ENCODE results near the gene SEC14L1.
A peak's percentile ranks its signal among the peaks of the same experiment; 100 is the strongest.
"Not testable (repeated sequence)": the region's sequence is repeated elsewhere in the genome, so short reads cannot be mapped to it uniquely, and the experiment has no call there.

Gene SEC14L1

DNA sequence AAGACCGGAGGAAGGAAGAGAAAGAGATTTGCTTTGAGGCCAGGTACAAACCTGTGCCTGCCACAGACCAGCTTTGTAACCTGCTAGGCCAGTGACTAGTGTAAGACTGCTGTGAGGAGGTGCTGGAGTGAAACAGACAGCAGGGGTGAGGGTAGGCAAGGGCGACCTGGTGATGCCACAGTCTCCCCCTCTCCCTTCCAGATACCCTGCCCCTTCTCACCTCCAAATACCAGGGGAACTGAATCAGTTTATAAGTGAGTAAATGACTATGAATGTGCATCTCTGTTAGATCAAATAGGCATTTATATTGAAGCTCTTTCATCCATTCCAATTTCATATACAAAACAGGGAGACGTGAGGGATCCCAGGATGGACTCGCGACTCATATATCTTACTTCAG, 9.4 kb downstream of the SEC14L1 start:
- H3K9ac ChIP-seq (ENCODE audit: low read length), result peak overlapping the region; percentile 84
- no peak overlapping the region for H2BK120ac ChIP-seq (ENCODE audit: low read depth, low read length)
- no peaks in the 10 kb centered on the region for H3K9me3 ChIP-seq (ENCODE audit: control insufficient read depth, low read length)
- 98% methylated on average over 4 of the region's 5 CpGs for WGBS
- H3K79me1 ChIP-seq (replicated peaks; ENCODE audit: low read length, poor library complexity, severe bottlenecking), result no peaks in the 10 kb centered on the region
- H2AFZ ChIP-seq (ENCODE audit: low read depth, low read length), result no peak overlapping the region
- no peak overlapping the region for H4K8ac ChIP-seq (ENCODE audit: low read length)
- H2BK12ac ChIP-seq (ENCODE audit: low read length in 2 of 2), result peak overlapping the region in 1 of 2 experiments; percentile 45
- H2BK15ac ChIP-seq (ENCODE audit: low read depth, poor library complexity, severe bottlenecking), result no peak overlapping the region
- no peak for DNase-seq
- H3K27ac ChIP-seq (ENCODE audit: low read length, poor library complexity, severe bottlenecking), result peak overlapping the region; percentile 71
- H2AK5ac ChIP-seq (ENCODE audit: low read length, severe bottlenecking), result peak overlapping the region; percentile 32
- no peak overlapping the region for H2BK5ac ChIP-seq (ENCODE audit: low read depth, low read length, poor library complexity, severe bottlenecking)
- peaks cover 20 to 51% of the 10 kb centered on the region in 2 experiments for H3K36me3 ChIP-seq (ENCODE audit: control insufficient read depth in 1 of 2, insufficient read depth in 2 of 2, low read depth in 1 of 2, low read length in 2 of 2)
- H3K27me3 ChIP-seq (ENCODE audit: control insufficient read depth in 1 of 2, insufficient read depth in 1 of 2, low read length in 2 of 2), result no peaks in the 10 kb centered on the region
- H3K4ac ChIP-seq (ENCODE audit: low read depth in 1 of 2, low read length in 2 of 2), result no peak overlapping the region
- peak overlapping the region in 1 of 2 experiments; percentile 75 for H3K23ac ChIP-seq (ENCODE audit: low read length in 2 of 2)
- no peak overlapping the region for H3K4me2 ChIP-seq (ENCODE audit: low read length, poor library complexity, severe bottlenecking)
- H3K4me3 ChIP-seq (ENCODE audit: insufficient read depth in 1 of 2, low read depth in 1 of 2, low read length in 2 of 2), result peak overlapping the region in 1 of 2 experiments; percentile 14
- H4K91ac ChIP-seq (ENCODE audit: low read length), result no peak overlapping the region
- H3K4me1 ChIP-seq (ENCODE audit: control insufficient read depth, insufficient read depth, low read depth, low read length), result peaks cover 28% of the 10 kb centered on the region
- no peak overlapping the region for H3K14ac ChIP-seq (ENCODE audit: low read length in 2 of 2)
- H3K18ac ChIP-seq (ENCODE audit: low read depth in 1 of 2, low read length in 2 of 2), result no peak overlapping the region

DNA sequence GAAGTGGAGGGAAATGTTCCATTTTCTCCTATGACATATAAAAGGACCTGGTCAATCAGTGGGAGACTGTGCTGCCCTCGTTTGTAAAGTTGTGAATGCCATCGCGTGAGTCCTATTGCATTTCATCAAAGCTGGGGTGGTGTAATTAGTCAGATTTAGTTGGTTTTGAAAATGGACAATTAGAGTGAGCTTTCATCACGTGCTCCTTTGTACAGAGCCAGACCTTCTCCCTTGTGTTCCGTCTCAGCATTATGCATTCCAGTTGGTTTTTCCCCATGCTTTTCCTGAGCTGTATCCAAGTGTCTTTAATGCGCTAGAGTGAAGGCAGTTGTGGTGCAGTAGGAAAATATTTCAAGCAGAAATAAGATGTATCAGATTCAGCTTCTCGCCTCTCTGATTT, 10.4 kb downstream of the SEC14L1 start:
- 95% methylated on average over 5 of the region's 7 CpGs for WGBS
- no peak overlapping the region for H2AFZ ChIP-seq (ENCODE audit: low read depth, low read length)
- no peak overlapping the region for H3K18ac ChIP-seq (ENCODE audit: low read depth in 1 of 2, low read length in 2 of 2)
- H3K79me1 ChIP-seq (replicated peaks; ENCODE audit: low read length, poor library complexity, severe bottlenecking), result no peaks in the 10 kb centered on the region
- H2BK12ac ChIP-seq (ENCODE audit: low read length in 2 of 2), result no peak overlapping the region
- no peak overlapping the region for H4K8ac ChIP-seq (ENCODE audit: low read length)
- no peak overlapping the region for H4K91ac ChIP-seq (ENCODE audit: low read length)
- peak overlapping the region in 1 of 2 experiments; percentile 53 for H3K4me3 ChIP-seq (ENCODE audit: insufficient read depth in 1 of 2, low read depth in 1 of 2, low read length in 2 of 2)
- peaks cover 24% of the 10 kb centered on the region for H3K4me1 ChIP-seq (ENCODE audit: control insufficient read depth, insufficient read depth, low read depth, low read length)
- no peaks in the 10 kb centered on the region for H3K9me3 ChIP-seq (ENCODE audit: control insufficient read depth, low read length)
- H3K27me3 ChIP-seq (ENCODE audit: control insufficient read depth in 1 of 2, insufficient read depth in 1 of 2, low read length in 2 of 2), result no peaks in the 10 kb centered on the region
- H2BK5ac ChIP-seq (ENCODE audit: low read depth, low read length, poor library complexity, severe bottlenecking), result no peak overlapping the region
- no peak overlapping the region for H3K14ac ChIP-seq (ENCODE audit: low read length in 2 of 2)
- peak overlapping the region; percentile 7 for H3K27ac ChIP-seq (ENCODE audit: low read length, poor library complexity, severe bottlenecking)
- H3K4ac ChIP-seq (ENCODE audit: low read depth in 1 of 2, low read length in 2 of 2), result no peak overlapping the region
- DNase-seq, result no peak
- H2BK120ac ChIP-seq (ENCODE audit: low read depth, low read length), result no peak overlapping the region
- peak overlapping the region; percentile 38 for H2AK5ac ChIP-seq (ENCODE audit: low read length, severe bottlenecking)
- H3K36me3 ChIP-seq (ENCODE audit: control insufficient read depth in 1 of 2, insufficient read depth in 2 of 2, low read depth in 1 of 2, low read length in 2 of 2), result peaks cover 30 to 52% of the 10 kb centered on the region in 2 experiments
- peak overlapping the region; percentile 84 for H3K9ac ChIP-seq (ENCODE audit: low read length)
- H3K23ac ChIP-seq (ENCODE audit: low read length in 2 of 2), result no peak overlapping the region
- H3K4me2 ChIP-seq (ENCODE audit: low read length, poor library complexity, severe bottlenecking), result no peak overlapping the region
- H2BK15ac ChIP-seq (ENCODE audit: low read depth, poor library complexity, severe bottlenecking), result no peak overlapping the region

DNA sequence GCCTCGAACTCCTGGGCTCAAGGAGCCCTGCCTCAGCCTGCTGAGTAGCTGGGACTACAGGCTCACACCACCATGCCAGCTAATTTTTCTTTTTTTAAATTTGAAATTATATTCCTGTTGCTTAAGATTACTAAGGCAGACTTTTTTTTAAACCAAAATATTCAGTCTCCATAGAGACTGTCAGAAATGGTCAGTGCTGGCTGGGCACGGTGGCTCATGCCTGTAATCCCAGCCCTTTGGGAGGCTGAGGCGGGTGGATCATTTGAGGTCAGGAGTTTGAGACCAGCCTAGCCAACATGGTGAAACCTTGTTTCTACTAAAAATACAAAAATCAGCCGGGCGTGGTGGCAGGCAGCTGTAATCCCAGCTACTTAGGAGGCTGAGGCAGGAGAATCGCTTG, 11.3 kb downstream of the SEC14L1 start:
- H3K4me3 ChIP-seq (ENCODE audit: insufficient read depth in 1 of 2, low read depth in 1 of 2, low read length in 2 of 2); H4K8ac ChIP-seq (ENCODE audit: low read length); H3K27ac ChIP-seq (ENCODE audit: low read length, poor library complexity, severe bottlenecking); H3K4me2 ChIP-seq (ENCODE audit: low read length, poor library complexity, severe bottlenecking); H3K14ac ChIP-seq (ENCODE audit: low read length in 2 of 2); H3K79me1 ChIP-seq (replicated peaks; ENCODE audit: low read length, poor library complexity, severe bottlenecking); H3K9me3 ChIP-seq (ENCODE audit: control insufficient read depth, low read length); H2BK15ac ChIP-seq (ENCODE audit: low read depth, poor library complexity, severe bottlenecking); DNase-seq; H2AFZ ChIP-seq (ENCODE audit: low read depth, low read length); H3K18ac ChIP-seq (ENCODE audit: low read depth in 1 of 2, low read length in 2 of 2); H2BK120ac ChIP-seq (ENCODE audit: low read depth, low read length); H3K4ac ChIP-seq (ENCODE audit: low read depth in 1 of 2, low read length in 2 of 2); H3K23ac ChIP-seq (ENCODE audit: low read length in 2 of 2); H4K91ac ChIP-seq (ENCODE audit: low read length); H3K27me3 ChIP-seq (ENCODE audit: control insufficient read depth in 1 of 2, insufficient read depth in 1 of 2, low read length in 2 of 2); H2BK12ac ChIP-seq (ENCODE audit: low read length in 2 of 2); H2BK5ac ChIP-seq (ENCODE audit: low read depth, low read length, poor library complexity, severe bottlenecking); H2AK5ac ChIP-seq (ENCODE audit: low read length, severe bottlenecking): not testable (repeated sequence)
- peaks cover 32 to 51% of the 10 kb centered on the region in 2 experiments for H3K36me3 ChIP-seq (ENCODE audit: control insufficient read depth in 1 of 2, insufficient read depth in 2 of 2, low read depth in 1 of 2, low read length in 2 of 2)
- WGBS, result 96% methylated on average over 6 of the region's 6 CpGs
- H3K9ac ChIP-seq (ENCODE audit: low read length), result peak overlapping the region; percentile 84
- H3K4me1 ChIP-seq (ENCODE audit: control insufficient read depth, insufficient read depth, low read depth, low read length), result peaks cover 22% of the 10 kb centered on the region

DNA sequence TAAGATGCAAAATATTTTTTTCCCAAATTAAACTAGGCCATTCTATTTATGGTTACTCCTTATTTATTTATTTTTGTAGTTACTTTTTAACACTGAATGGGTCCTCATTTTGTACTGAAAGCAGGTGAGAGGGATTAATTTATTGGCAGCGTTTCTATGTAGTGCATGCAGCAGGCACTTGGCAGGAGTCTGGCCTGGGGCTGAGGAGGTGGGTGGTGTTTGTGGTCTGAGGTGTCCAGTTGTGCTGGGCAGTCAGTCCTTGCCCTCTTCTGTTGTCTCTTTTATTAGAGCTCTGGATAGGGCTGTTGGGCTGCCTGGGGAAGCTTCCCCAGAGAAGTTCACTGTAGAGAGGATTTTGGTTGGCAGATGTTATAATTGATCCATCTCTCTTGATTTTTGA, 12.7 kb downstream of the SEC14L1 start:
- Histone ChIP-seq H3K4me2 (ENCODE audit: low read length, poor library complexity, severe bottlenecking) (no peak overlapping the region), H2BK15ac (ENCODE audit: low read depth, poor library complexity, severe bottlenecking) (no peak overlapping the region), H3K27me3 (ENCODE audit: control insufficient read depth in 1 of 2, insufficient read depth in 1 of 2, low read length in 2 of 2) (no peaks in the 10 kb centered on the region), H3K4ac (ENCODE audit: low read depth in 1 of 2, low read length in 2 of 2) (no peak overlapping the region), H3K9me3 (ENCODE audit: control insufficient read depth, low read length) (no peaks in the 10 kb centered on the region), H3K4me3 (ENCODE audit: insufficient read depth in 1 of 2, low read depth in 1 of 2, low read length in 2 of 2) (peak overlapping the region in 1 of 2 experiments; percentile 0), H3K9ac (ENCODE audit: low read length) (peak overlapping the region; percentile 74), H4K91ac (ENCODE audit: low read length) (no peak overlapping the region), H4K8ac (ENCODE audit: low read length) (no peak overlapping the region), H2AFZ (ENCODE audit: low read depth, low read length) (no peak overlapping the region), H3K18ac (ENCODE audit: low read depth in 1 of 2, low read length in 2 of 2) (no peak overlapping the region), H2BK5ac (ENCODE audit: low read depth, low read length, poor library complexity, severe bottlenecking) (no peak overlapping the region), H3K36me3 (ENCODE audit: control insufficient read depth in 1 of 2, insufficient read depth in 2 of 2, low read depth in 1 of 2, low read length in 2 of 2) (peaks cover 31 to 46% of the 10 kb centered on the region in 2 experiments), H3K23ac (ENCODE audit: low read length in 2 of 2) (no peak overlapping the region), H3K14ac (ENCODE audit: low read length in 2 of 2) (no peak overlapping the region), H2AK5ac (ENCODE audit: low read length, severe bottlenecking) (peak overlapping the region; percentile 53), H3K79me1 (replicated peaks; ENCODE audit: low read length, poor library complexity, severe bottlenecking) (no peaks in the 10 kb centered on the region), H3K4me1 (ENCODE audit: control insufficient read depth, insufficient read depth, low read depth, low read length) (peaks cover 17% of the 10 kb centered on the region), H3K27ac (ENCODE audit: low read length, poor library complexity, severe bottlenecking) (peak overlapping the region; percentile 19), H2BK120ac (ENCODE audit: low read depth, low read length) (no peak overlapping the region), H2BK12ac (ENCODE audit: low read length in 2 of 2) (no peak overlapping the region)
- no peak for DNase-seq
- 98% methylated on average over 1 of the region's 1 CpG for WGBS

All from mesenchymal stem cell (in vitro differentiated cells and primary cell).